HG02798 (cell line): ENCODE data around the gene INTS4.
"Not testable (repeated sequence)": the region's sequence is repeated elsewhere in the genome, so short reads cannot be mapped to it uniquely, and the experiment has no call there.

ENCODE experiments used
- ATAC-seq: cut with Tn5 transposase; IDR thresholded peaks from one replicate; pipeline ENCODE4 v1.9.1; 2021; ENCODE audit warnings: mild to moderate bottlenecking; ENCODE audit not compliant: unreplicated experiment, poor library complexity

The INTS4 gene

GRCh38 chr11:77994434-77995362 lies at the start of gene INTS4:
Gene INTS4 (minus strand): TSS chr11:77994668. CDS start chr11:77994643, 25 bp downstream.
- ATAC-seq = peak; percentile 99

- no peak for ATAC-seq
Observed at GRCh38 chr11:78041843-78042440, 47.5 kb upstream of the INTS4 start.

GRCh38 chr11:78041380-78041719 lies 46.9 kb upstream of the INTS4 start:
- not testable (repeated sequence) for ATAC-seq

GRCh38 chr11:78040691-78041379 lies 46.4 kb upstream of the INTS4 start:
- no peak for ATAC-seq

GRCh38 chr11:78039919-78040671 lies 45.6 kb upstream of the INTS4 start:
- ATAC-seq = peak; percentile 75

GRCh38 chr11:78039391-78039918 lies 45.0 kb upstream of the INTS4 start:
- ATAC-seq = peak; percentile 12

GRCh38 chr11:78038697-78039313 lies 44.3 kb upstream of the INTS4 start:
- ATAC-seq = no peak

- ATAC-seq = no peak
Observed at GRCh38 chr11:78037825-78038620, 43.6 kb upstream of the INTS4 start.

GRCh38 chr11:78037056-78037455 lies 42.6 kb upstream of the INTS4 start:
- no peak for ATAC-seq

- no peak for ATAC-seq
Observed at GRCh38 chr11:78036313-78036712, 41.8 kb upstream of the INTS4 start.

- no peak for ATAC-seq
Observed at GRCh38 chr11:78034623-78035022, 40.2 kb upstream of the INTS4 start.

GRCh38 chr11:78033040-78033439 lies 38.6 kb upstream of the INTS4 start:
- ATAC-seq = no peak

- no peak for ATAC-seq
Observed at GRCh38 chr11:78032090-78032489, 37.6 kb upstream of the INTS4 start.

- ATAC-seq = peak; percentile 70
Observed at GRCh38 chr11:78031629-78032028, 37.2 kb upstream of the INTS4 start.

- no peak for ATAC-seq
Observed at GRCh38 chr11:78030429-78031325, 36.2 kb upstream of the INTS4 start.

GRCh38 chr11:78028423-78028822 lies 34.0 kb upstream of the INTS4 start:
- ATAC-seq = not testable (repeated sequence)

GRCh38 chr11:78027759-78028158 lies 33.3 kb upstream of the INTS4 start:
- no peak for ATAC-seq

GRCh38 chr11:78025378-78025777 lies 30.9 kb upstream of the INTS4 start:
- no peak for ATAC-seq
